H7 (cell line): ENCODE data around the gene DRC7. TPM values are rescaled to one million over a fixed set of nuclear protein-coding genes. Genes with fewer than 3 reads are reported as not detected.

Experiments used
- DNase-seq: peaks from one replicate; pipeline ENCODE4 v3.0.0; 2012
- H3K27me3 ChIP-seq: 2 replicates; pipeline ENCODE4 v1.6.0; 2011; ENCODE audit warnings: mild to moderate bottlenecking, low read length; ENCODE audit not compliant: control insufficient read depth, insufficient read depth
- H3K36me3 ChIP-seq: replicated peaks from 2 replicates; pipeline ENCODE4 v1.5.1; 2011; ENCODE audit warnings: low read length; ENCODE audit not compliant: control insufficient read depth, insufficient read depth
- H3K4me3 ChIP-seq: 2 replicates; pipeline ENCODE4 v1.5.1; 2011; ENCODE audit warnings: low read depth, mild to moderate bottlenecking, control low read depth, low read length, moderate library complexity; ENCODE audit not compliant: insufficient read depth
- total RNA-seq: library from RNA; depleted of rRNA; stranded (reverse); fragments of >200 nt; shearing (Covaris generic); gene quantifications from 2 replicates; pipeline ENCODE4 v1.2.3, GENCODE V29; 2014

DRC7 gene
- total RNA-seq, 1 experiment from 2014 or later, result 0.03 TPM

- Histone ChIP-seq H3K27me3 (no peaks in the 10 kb centered on the region), H3K4me3 (no peak overlapping the region), H3K36me3 (peaks cover 2% of the 10 kb centered on the region)
- DNase-seq, result no peak
Measured at GRCh38 chr16:57747496-57747895, 52.9 kb downstream of the DRC7 start.

DNA sequence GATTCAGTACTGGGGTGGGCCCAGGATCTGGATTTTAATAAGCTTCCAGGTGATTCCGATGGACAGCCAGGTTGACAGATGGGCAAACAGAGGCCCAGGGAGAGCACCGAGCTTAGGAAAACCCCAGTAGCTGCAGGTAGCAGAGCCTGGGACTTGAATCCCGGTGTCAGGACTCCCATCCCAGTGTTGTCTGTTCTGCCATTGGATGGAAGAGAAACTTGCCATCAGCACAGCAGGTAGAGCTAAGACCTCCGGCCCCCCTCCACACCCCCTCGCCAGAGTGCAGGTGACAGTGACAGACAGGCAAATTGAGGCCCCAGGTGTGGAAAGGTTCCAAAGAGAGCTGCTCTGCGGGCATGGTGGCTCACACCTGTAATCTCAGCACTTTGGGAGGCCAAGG, 53.4 kb downstream of the DRC7 start:
- H3K4me3 ChIP-seq, result no peak overlapping the region
- H3K27me3 ChIP-seq, result no peaks in the 10 kb centered on the region
- no peak for DNase-seq

GRCh38 chr16:57748596-57748995, 54.0 kb downstream of the DRC7 start:
- no peak for DNase-seq
- no peak overlapping the region for H3K4me3 ChIP-seq
- H3K36me3 ChIP-seq, result peaks cover 2% of the 10 kb centered on the region
- H3K27me3 ChIP-seq, result no peaks in the 10 kb centered on the region

More for the DNA sequence above, 53.4 kb downstream of the DRC7 start:
- peaks cover 2% of the 10 kb centered on the region for H3K36me3 ChIP-seq

GRCh38 chr16:57749101-57749692, 54.6 kb downstream of the DRC7 start:
- H3K4me3 ChIP-seq, result no peak overlapping the region
- H3K27me3 ChIP-seq, result no peaks in the 10 kb centered on the region
- peaks cover 2% of the 10 kb centered on the region for H3K36me3 ChIP-seq
- no peak for DNase-seq

- Histone ChIP-seq H3K4me3 (no peak overlapping the region), H3K36me3 (peaks cover 2% of the 10 kb centered on the region), H3K27me3 (no peaks in the 10 kb centered on the region)
- DNase-seq, result no peak
Measured at GRCh38 chr16:57749856-57750452, 55.3 kb downstream of the DRC7 start.

DNA sequence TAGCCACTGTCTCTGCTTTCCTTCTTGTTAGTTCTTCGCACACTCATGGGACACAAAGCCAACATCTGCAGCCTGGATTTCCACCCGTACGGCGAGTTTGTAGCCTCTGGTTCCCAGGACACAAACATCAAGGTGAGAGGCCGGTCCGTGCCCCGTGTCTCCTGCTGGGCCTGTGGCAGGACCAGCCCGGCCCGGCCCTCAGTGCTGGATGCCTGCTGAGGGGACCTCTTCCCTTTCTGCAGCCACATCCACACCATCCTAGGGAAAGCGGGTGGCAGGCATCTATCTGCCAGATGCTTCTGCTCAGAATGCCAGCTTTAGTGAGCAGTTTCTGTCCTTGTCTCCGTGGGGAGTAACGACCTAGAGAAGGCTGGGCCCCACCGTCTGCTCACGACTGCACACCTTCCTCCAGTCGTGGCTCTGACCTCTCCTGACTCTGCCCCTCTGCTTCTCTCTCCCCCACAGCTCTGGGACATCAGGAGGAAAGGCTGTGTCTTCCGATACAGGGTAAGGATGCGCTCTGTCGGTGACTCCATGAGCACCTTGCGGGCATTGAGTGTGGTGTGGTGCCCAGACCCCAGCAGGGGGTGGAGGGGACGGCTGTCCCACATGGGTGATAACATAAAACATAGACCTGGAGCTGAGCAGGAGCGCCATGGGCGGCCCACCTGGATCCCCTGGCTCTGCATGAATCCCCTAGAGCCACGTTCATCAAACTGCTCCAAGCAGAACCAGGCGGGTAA, 56.4 kb downstream of the DRC7 start:
- H3K36me3 ChIP-seq, result peaks cover 5% of the 10 kb centered on the region
- no peak overlapping the region for H3K4me3 ChIP-seq
- DNase-seq, result no peak
- H3K27me3 ChIP-seq, result no peaks in the 10 kb centered on the region

DNA sequence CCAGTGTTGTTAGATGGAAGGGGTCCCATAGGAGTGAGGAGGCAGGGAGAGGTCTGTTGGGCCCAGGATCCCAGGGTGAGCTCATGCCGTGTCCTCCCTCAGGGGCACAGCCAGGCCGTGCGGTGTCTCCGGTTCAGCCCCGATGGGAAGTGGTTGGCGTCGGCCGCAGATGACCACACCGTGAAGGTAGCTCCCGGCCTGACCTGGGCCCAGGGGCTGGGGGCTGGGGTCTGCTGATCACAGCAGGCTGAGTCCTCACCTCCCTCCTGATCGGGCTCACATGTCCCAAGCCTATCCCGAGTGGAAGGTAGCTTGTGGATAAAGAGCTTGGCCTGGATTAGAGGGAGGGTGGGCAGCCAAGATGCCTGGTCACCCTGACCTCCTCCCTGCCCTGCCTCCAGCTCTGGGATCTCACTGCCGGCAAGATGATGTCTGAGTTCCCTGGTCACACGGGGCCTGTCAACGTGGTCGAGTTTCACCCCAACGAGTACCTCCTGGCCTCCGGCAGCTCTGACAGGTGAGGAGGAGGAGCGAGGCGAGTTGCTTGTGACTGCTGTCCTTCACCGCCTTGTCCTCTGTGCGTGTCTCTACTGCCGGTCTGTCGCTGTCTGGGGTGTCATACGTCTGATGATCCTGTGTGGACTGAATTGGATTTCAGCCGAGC, 57.1 kb downstream of the DRC7 start:
- no peak overlapping the region for H3K4me3 ChIP-seq
- H3K27me3 ChIP-seq, result no peaks in the 10 kb centered on the region
- peaks cover 6% of the 10 kb centered on the region for H3K36me3 ChIP-seq
- DNase-seq, result no peak

DNA sequence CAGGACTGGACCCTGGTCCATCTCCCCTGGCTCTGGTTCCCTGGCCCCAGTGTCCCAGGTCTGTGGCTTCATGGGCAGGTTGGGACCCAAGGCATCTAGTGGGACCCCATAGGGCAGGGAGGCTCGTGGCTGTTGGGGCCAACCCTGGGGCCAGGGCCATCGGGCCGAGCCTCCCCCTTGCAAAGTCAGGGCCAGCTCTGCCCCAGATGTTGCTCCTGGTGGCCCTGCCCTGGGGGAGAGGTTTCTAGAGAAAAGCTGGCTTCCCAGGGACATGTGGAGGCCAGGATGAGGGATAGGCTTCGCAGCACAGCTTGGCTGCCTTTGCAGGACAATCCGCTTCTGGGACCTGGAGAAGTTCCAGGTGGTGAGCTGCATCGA, 57.6 kb downstream of the DRC7 start:
- Histone ChIP-seq H3K4me3 (no peak overlapping the region), H3K27me3 (no peaks in the 10 kb centered on the region), H3K36me3 (peaks cover 6% of the 10 kb centered on the region)
- DNase-seq, result no peak

DNA sequence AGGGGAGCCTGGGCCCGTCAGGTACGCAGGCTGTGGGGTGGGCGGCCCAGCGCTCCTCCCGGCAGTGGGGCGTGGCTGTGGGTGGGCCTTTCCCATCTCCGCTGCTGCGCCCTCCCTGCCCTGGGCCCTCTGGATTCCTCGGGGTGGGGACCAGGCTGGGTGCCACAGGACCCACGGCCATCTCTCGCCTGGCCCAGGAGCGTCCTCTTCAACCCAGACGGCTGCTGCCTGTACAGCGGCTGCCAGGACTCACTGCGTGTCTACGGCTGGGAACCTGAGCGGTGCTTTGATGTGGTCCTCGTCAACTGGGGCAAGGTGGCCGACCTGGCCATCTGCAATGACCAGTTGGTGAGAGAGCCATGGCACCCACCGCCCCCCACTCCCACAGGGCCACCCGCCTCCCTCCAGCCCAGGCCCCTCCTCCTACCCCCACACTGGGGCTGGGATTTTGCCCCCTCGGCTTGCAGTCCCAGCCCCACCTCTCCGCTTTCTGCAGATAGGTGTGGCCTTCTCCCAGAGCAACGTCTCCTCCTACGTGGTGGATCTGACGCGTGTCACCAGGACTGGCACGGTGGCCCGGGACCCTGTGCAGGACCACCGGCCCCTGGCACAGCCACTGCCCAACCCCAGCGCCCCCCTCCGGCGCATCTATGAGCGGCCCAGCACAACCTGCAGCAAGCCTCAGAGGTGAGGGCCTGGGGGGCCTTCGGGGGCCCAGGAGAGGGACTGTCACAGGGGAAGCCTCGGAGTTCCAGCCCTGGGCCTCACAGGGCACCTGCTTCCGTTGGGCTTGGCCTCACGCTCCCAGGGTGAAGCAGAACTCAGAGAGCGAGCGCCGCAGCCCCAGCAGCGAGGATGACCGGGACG, 58.2 kb downstream of the DRC7 start:
- no peak overlapping the region for H3K4me3 ChIP-seq
- DNase-seq, result no peak

GRCh38 chr16:57753448-57754353, 59.1 kb downstream of the DRC7 start:
- H3K36me3 ChIP-seq, result peaks cover 6% of the 10 kb centered on the region
- H3K4me3 ChIP-seq, result no peak overlapping the region
- no peak for DNase-seq
- no peaks in the 10 kb centered on the region for H3K27me3 ChIP-seq

More for the DNA sequence above, 58.2 kb downstream of the DRC7 start:
- no peaks in the 10 kb centered on the region for H3K27me3 ChIP-seq
- H3K36me3 ChIP-seq, result peaks cover 6% of the 10 kb centered on the region

DNA sequence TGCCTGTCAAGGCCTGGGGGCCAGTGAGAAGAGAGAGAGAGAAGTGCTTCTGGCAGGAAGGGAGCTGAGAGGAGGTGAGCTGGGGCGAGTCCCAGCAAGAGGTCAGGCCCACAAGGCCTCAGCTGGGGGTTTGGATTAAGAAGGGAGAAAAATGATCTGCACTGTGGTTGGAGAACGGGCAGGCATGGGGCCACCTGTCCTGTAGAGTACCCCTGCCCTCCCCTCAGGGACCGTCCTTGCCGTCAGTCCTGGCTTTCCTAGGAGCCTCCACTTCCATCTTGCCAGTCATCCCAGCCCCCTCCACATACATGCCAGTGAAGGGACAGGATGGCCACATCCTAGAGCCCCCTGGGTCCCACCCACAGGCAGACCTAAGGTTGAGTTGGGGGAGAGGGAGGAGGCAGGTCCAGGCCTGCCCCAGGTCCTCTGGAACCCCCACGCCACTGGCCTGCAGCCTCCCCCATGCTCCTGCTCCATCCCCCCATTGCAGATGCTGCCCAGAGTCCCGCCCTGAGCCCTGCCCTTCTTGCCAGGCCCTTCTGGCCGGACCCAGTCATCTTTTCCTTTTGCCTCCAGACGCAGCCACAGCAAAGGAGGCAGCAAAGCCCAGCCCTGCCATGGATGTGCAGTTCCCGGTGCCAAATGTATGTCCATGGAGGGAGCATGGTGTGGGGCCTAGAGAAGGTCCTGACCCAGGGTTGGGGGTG, 59.9 kb downstream of the DRC7 start:
- Histone ChIP-seq H3K27me3 (no peaks in the 10 kb centered on the region), H3K36me3 (peaks cover 5% of the 10 kb centered on the region), H3K4me3 (no peak overlapping the region)
- DNase-seq, result no peak

DNA sequence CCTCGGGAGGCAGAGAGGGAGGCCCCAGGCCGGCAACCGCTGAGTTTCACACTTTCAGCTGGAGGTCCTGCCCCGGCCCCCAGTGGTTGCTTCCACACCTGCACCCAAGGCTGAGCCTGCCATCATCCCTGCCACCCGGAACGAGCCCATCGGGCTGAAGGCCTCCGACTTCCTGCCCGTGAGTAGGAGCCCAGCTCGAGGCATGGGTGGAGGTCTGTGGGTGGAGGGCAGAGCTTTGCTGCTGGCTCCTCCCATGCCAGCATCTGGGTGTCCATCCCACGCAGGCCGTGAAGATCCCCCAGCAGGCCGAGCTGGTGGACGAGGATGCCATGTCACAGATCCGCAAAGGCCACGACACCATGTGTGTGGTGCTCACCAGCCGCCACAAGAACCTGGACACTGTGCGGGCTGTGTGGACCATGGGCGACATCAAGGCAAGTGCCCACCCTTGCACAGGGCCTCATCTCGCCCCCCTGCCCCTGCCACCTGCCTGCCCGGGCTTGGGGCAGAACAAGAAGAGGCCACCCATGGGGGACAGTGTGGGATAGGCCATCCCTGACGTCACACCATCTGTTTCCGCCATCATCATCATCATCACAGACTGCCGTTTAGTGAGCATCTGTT, 60.6 kb downstream of the DRC7 start:
- DNase-seq, result no peak
- H3K4me3 ChIP-seq, result no peak overlapping the region
- peaks cover 5% of the 10 kb centered on the region for H3K36me3 ChIP-seq
- H3K27me3 ChIP-seq, result no peaks in the 10 kb centered on the region
